ENCODE measurements around the gene OR2G6.

OR2G6 gene

GRCh38 chr1:248576260-248576980 is 68.5 kb downstream of the OR2G6 start:
- no peak for DNase-seq (ENCODE audit: low spot score)

All from CD4-positive, alpha-beta T cell treated with Interleukin-15 for 4 hours (primary cell).